Skin of body (tissue), 2 donors: ENCODE measurements around the gene ZRANB1. TPM values are rescaled to one million over a fixed set of nuclear protein-coding genes. Genes with fewer than 3 reads are reported as not detected.

Source experiments
- DNase-seq: peaks from one replicate; lab custom pipeline; 2025; lab: John Stamatoyannopoulos, UW
- total RNA-seq: library from RNA; depleted of rRNA; stranded (reverse); fragments of >200 nt; gene quantifications from one replicate; pipeline ENCODE4 v1.2.3, GENCODE V29; 2014

The ZRANB1 gene
- total RNA-seq, 1 donor from 2014 or later, result 33.5 TPM

DNA sequence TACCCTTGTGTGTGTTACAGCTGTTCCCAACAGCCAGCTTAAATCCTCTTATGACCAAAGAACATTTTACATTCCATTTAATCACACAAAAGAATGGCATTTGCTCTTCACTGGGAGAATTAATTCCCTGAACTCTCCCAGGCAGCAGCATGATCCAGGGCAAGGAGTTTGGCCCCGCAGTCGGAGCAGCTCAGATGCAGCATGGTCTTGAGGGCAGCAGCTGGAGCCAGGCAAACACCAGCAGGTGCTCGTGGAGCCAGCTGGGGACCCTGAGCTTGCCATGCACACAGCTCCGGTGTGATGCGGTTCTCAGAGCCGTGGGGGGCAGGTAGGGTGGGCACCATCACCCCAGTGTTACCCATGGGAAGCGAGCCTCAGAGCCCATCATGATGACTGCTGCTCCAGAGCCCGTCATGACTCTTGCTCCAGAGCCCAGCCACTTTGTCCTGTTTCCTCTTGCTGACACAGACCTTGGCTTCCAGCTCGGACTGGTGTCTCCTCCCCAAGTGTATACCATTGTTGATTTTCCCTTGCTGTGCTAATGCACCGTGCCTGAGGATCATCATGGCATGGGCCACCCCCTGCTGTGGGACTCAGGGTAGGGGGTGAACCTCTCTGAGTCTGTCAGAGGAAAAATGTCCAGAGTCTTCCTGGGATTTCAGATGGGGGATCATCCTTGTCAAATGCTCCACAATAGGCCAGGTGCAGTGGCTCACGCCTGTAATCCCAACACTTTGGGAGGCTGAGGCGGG lies 75.8 kb downstream of the ZRANB1 start:
- DNase-seq, result no peak

DNA sequence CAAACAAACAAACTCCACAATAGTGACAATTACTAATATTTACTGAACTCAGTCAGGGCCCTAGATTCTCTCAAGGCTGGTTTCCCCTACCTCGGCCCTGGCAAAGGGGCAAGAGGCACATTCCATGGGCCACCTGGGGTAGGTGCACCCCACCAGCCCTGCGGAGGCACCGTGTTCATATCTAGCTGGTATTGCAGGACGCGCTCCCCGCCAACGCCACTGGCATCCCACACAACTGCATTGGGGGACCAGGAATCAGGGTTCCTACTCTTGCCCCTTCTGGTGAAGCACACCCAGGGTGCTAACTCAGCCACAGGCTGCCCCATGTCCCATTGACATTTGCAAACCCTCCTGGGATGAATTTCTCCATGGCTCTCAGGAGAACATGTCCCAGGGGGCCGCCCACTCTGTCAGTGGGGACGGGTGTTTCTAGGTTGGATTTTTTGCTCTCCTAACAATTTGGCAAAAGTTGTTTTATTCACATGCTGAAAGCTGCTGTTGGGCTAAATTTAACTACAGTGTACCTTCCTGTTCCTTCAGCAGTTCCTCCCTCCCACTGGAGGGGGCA lies 76.7 kb downstream of the ZRANB1 start:
- DNase-seq, result no peak

DNA sequence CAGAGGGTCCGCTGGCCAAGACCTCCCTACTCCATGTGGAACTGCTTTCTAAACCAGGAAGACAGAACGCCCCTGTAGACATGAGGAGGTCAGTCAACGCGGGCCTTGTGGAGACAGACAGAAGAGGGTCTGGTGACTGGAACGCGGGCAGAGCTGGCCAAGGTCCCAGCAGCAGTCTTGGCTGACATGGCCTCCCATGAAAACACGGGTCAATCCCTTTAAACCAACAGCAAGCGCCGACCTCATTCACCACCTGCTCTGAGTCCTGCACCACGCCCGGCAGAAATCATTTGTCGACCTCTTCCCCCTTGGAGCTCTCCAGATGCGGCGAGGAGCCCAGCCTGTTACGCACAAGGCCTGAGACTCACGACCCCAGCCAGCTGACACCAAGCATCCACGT lies 78.5 kb downstream of the ZRANB1 start:
- DNase-seq, result no peak

DNA sequence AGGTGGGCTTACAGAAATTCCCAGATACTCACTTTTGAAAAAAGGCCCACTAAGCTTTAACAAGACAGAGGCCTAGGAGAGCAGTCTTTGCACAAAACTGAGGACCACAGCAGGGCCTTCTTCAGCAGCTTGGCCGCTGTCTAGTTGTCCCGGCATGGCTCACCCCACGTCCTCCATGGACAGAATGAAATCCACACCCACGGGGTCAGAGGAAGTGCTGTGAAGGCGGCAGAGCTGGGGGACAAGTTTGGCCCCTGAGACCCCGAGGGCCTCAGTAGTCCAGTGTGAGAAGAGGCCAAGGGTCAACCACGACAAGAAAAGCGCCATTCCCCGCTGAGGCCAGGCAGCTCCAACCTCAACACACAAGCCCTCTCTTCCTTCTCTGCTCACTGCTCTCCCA lies 78.9 kb downstream of the ZRANB1 start:
- no peak for DNase-seq

DNA sequence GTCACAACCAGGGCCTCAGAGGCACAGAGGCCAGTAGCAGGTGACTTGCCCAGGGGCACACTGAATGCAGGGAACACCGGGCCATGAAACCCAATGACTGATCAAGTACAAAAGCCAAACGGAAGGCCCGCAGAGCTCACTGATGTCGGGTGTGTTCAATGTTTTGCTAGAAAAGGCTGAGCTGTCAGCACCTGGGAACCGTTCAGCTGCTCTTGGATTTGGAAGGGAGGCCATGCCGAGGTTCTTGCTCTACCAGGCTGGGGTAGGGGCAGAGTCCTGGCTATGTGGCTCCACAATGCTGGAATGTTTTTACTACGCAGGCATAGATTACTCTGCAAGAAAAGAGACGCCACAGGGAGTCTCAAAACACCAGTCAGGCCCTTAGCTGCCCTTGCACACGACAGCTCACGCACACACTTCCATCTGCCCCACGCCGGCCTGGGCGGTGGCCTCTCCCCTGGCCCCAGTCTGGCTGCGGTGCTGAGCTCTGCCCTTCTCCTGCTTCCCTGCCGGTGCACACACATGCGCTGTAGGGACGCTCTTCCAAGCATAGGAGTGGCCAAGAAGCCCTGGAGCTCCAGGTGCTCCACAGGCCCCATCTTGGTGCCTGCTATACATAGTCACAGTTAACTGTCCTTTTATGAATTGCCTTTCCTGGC lies 79.9 kb downstream of the ZRANB1 start:
- DNase-seq, result no peak

DNA sequence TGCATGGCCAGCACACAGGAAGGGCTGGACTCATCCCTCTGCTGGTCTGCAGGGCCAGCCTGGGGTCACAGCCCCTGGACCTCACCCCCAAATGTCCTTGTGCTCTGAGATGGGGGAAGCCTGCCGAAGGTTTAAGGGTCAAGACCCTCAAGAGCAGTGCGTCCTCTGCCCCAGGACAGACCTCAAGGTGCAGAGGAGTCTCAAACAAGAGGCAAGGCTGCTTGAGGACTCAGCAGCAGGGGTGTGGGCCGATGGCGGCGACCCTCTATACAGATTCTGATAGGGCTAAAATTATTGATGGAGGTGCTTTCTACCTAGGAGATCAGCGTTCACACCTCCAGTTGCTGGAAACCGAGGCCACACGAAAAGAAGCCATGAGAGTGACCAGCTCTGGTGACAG lies 80.7 kb downstream of the ZRANB1 start:
- no peak for DNase-seq

DNA sequence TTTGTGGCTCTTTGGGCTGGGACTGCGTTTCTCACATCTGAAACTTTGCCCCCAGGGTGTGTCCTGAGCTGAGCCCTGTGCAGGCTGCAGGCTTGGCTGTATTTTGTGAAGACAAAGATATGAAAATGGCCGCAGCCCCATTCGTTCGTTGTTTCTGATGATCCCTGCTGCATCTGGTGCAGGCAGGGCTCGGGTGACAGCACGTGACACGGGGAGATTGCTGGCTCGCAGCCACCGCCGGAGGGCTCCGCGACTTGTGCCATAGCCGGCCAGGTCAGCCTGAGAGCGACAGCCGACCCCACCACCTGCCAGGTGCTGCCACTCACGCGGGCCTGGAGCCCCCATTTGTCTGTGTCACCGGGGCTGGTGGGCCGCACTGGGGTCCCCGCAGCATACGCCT lies 81.3 kb downstream of the ZRANB1 start:
- DNase-seq, result no peak

DNA sequence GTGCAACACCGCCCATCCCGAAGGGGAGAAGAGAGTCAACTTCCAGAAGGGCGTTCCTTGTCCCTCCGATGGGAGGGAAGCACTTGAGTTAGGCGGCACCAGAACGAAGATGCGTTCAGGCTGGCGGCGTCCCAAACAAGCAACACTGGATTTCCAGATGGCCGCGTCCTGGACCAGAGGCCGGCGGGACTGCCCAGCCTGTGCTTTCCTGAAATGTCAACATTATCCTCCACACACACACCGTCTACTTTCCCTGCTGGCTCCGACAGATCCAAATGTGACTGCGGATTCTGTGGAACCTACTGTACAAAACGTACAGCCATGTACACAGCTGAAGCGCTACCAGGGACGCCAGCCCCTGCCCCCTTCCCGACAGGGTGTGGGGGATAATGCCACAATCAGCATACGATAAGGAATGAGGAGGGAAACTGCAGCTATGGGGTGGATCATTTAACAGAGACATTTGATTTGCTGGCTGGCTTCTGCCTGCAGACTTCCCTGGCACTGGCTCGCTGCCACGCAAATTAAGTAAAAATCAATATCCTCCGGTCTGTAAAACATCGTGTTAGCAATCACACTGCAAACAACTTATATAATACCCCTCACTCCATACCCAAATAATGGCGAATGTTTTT lies 82.1 kb downstream of the ZRANB1 start:
- no peak for DNase-seq

DNA sequence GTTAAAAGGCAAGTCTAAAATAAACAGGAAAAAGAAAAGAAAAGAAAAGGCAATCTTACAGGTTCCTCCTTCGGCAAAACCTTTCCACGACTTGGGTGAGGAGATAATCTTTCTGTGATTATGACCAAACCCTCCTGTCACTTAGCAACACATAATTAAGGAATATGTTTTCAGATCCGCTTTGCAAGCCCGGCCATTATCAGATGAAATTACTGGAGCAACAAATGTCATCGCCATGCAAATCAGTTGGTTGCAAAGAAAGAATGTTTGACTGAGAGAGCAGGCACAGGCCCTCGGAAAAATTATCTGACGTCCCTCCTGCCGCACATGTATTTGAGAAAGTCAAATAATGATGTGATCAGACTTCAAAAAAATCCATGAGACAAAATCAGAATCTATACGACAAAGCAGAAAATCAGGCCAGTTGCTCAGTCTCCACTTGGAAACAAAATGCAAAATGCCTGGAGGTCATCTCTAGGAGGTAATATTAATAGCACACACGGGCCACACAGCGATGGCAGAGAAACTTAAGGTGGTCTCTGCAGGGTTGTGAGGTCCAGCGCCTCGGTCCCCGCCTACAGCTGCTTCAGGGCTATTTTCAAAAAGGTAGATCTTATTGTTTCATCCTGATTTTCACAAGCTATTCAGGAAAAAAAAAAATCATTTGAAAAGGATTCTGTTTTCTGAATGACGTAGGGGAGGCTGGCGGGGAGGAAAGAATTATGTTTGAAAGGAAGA lies 82.7 kb downstream of the ZRANB1 start:
- DNase-seq, result no peak

DNA sequence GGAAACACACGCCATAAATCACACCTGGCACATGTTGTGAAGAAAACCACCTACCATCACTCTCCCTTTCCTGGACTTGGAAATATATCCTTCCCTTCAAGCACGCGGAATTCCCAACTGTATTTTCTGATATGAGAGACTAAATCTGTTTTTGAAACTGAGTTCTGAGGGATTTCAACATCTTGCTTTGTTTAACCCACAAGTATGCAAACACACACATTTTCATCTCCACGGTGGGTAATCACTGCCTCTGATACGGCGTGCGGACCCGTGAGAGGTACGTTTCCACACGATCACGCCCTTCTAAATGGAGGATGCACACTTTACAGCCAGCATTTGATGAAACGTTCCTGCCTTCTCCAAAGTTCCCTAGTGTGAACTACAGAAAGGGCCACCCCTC lies 83.4 kb downstream of the ZRANB1 start:
- DNase-seq, result no peak

DNA sequence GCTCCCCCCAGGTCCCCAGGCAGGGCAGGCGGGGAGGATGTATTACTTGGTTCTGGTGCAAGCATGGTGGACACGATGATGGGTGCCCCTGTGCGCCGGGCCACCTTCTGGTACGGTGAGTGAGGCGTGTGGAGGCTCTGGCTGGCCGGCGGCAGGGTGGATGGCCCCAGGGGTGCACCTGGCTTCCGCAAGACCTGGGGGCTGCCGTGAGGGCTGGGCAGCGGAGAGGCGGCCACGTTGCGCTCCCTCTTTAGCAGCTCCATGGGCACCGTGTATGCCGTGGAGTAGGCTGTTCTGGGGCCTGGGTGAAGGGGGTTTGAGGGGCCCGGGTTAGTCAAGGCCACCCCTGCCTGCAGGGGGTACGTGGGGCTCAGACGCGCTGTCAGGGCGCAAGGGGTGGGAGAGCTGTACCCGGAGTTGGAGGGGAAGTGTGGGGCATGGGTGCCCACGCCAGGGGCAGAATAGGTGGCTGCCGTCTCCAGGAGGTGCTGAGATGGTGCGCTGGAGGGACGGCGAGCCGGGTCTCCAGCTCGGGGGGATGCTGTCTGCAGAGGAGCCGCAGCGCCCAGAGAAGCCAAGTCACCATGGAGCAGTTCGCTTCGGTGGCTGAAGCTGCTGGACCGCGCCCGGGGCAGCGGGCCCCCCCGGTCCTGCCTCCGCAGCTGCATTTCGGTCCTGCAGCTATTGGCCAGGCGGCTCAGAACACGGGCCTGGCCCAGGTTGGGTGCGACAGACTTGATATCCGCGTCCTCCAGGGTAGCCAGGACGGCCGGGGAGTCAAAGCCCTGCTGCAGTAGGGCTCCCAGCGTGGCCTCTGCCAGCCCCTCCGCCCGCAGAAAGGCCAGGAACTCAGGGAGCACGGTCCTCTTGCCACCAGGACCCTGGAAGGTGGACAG lies 84.4 kb downstream of the ZRANB1 start:
- DNase-seq, result no peak

DNA sequence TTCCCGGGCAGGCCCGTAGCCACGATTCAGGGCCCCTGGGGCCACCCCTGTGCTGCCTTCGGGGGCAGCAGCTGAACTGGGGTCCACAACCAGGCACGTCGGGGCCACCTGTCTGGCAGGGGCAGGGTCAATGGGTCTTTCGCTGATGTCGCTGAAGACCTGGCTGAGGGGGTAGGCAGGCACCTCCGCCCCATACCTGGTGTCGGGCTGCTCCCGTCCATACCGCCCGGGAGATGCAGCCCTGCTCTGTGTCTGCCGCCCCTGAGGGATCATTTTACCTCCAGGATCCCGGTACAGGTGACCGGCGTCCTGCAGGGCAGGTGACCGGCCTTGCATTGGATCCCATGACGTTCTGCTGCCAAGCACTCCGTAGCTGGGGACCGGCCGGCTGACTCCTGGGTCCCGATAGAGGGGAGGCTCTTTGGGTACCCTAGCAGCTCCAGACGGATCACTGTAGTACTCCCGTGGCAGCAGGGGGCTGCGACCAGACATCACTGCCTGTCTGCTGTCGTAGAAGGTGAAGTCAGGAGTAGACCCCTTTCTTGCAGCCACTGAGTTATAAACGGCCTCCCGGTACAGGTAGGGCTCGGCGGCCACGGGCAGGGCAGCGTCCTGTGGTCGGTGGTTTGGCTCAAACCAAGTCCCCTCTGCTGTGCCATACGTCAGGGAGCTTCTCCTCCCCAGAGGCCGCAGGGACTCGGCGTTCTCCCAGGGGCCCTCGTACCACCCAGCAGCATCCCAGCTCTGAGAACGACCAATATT lies 85.2 kb downstream of the ZRANB1 start:
- DNase-seq, result no peak

DNA sequence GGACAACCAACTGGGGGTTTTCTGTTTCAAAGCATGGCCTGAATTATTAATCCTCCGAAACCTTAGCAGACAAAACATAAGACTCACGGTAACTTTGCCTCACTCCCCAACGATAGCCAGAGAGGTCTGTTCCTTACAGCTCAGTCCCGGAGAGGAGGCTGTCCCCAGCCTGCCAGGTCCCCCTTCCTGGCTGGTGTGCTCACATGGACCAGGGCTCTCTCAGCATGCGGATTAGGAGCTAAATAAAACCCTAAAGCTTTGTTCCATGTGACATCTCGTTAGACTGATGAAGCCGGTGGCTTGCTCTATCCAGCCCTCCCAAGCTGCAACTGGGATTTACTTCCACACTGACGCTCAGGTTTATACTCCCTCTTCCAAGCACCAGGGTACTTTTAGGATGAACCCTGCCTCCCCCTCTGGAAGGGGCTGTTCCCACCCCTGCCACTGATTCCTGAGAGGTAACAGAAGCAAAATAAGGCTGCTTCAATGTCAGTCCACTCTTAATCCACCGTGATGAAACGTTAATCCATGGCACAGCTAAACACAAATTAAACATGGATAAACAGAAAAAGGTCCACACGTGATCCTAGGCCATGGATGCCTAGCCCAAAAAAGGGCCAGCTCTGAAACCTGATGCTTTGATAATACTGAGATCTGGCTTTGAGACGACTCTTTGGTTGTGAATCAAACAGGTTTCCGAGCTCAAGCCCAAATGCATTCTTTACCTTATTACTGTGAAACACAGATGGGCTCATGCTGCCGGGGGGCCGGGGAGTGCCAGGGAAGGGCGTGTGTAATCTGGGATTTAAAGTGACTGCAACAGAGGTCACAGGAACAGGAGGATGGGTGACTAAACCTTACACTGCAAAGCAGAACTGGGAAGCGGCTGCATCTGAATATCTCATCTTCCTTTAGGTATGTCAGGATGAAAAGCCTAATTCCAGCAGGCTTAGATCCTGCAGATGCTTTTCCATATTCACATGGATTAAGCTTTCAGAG lies 86.2 kb downstream of the ZRANB1 start:
- no peak for DNase-seq

DNA sequence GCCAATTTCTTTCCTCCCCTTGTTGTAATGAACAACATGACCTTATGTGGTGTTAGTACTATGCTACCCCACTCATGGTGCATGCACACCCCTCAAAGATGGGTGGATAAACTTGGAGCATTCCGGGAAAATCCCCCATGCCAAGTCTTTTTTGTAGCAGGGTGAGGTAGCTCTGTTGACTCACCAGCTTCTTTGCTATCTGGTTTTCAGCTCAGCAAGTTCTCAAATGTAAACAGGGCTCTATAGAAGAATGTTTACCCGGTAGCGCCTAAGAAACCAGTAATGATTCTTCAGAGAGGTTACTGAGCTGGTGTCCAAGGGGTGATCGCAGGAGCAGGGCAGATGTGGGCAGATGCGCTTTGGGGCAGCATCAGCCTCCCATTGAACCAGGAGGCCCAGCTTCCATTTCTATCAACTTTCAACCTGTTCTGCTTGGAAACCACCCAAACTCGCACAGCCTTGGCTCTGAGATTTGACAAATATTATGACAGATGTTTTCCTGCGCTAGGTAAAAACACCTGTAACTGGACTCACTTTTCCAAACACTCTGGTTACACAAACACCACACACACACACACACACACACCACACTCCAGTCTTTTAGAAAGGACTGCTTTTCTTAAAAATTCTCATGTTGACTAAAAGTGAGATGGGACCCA lies 87.8 kb downstream of the ZRANB1 start:
- DNase-seq, result no peak

DNA sequence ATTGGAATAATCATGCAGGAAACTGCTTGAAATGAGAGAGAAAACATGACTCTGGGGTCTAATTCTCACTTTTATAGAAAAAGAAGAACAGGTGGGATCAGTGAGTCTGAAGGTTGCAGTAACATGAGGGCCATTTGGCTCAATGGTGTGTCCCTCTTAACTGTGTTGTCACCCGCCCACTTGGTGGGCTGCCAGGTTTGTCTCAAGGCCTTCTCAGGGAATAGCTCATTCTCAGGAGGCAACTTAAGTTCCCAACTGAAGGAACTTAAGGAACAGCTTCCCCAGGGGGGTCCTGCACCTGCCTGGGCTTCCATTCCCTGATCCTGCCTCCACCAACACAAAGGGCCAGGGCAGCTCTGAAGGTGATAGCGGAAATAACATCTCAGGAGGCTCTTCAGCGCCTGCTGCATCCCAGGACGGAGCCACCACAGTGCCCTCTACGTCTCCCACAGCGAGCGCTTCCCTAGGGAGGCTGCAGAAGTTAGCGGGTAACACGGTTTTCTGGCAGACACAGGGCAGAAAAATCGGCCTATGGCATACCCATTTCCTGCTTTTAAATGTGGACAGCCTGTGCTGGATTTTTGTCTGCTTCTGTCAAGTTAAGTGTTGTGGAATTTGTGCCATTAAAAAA lies 88.8 kb downstream of the ZRANB1 start:
- no peak for DNase-seq

DNA sequence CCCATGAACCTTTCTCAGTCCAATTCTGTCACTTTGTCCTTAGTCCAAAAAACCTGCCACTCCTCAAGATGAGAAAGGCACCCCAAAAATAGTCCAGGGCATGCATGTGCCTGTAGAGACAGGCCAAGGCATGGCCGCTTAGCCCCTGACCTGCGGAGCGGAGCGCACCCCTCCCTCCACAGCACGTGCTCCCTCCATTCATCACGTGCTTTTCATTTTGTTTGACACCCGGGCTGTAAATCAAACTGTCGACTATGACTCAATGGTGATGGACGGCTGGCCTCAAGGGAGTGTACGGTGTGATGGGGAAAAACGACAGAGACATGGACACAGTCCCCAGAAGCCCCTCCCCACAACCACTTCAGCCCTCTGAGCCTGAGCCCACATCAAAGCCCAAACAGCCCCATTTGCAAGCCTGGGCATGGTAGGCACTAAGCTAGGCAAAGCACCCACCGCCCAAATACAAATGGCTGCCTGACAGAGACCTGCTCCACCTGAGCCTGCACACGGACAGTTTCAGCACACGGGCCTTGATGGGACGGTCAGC lies 90.6 kb downstream of the ZRANB1 start:
- DNase-seq, result no peak
